Osteocyte (in vitro differentiated cells): Measurements from ENCODE around the gene NUP210L. TPM values are rescaled to one million over a fixed set of nuclear protein-coding genes. Genes with fewer than 3 reads are reported as not detected.

Experiments
- DNase-seq: peaks from one replicate; pipeline ENCODE4 v3.0.0; 2021; ENCODE audit warnings: mixed read lengths; ENCODE audit not compliant: unreplicated experiment; ENCODE audit errors: extremely low spot score
- H3K27ac Mint-ChIP-seq: one replicate; pipeline ENCODE4 v1.8.0; 2021; ENCODE audit warnings: mild to moderate bottlenecking, mixed read lengths; ENCODE audit not compliant: unreplicated experiment
- H3K27me3 Mint-ChIP-seq: one replicate; pipeline ENCODE4 v1.8.0; 2021; ENCODE audit warnings: mixed read lengths; ENCODE audit not compliant: unreplicated experiment
- H3K36me3 Mint-ChIP-seq: one replicate; pipeline ENCODE4 v1.8.0; 2021; ENCODE audit warnings: mixed read lengths; ENCODE audit not compliant: unreplicated experiment
- H3K4me1 Mint-ChIP-seq: one replicate; pipeline ENCODE4 v1.8.0; 2021; ENCODE audit warnings: mixed read lengths; ENCODE audit not compliant: unreplicated experiment
- H3K4me3 Mint-ChIP-seq: one replicate; pipeline ENCODE4 v1.8.0; 2021; ENCODE audit warnings: mild to moderate bottlenecking, moderate library complexity, mixed read lengths; ENCODE audit not compliant: unreplicated experiment
- H3K9me3 Mint-ChIP-seq: one replicate; pipeline ENCODE4 v1.8.0; 2021; ENCODE audit warnings: mixed read lengths; ENCODE audit not compliant: unreplicated experiment
- CTCF ChIP-seq: fragments of 200-600 bp; sonication (generic); IDR thresholded peaks from 2 replicates; pipeline ENCODE4 v1.5.0; 2021; ENCODE audit warnings: antibody characterized with exemption, mild to moderate bottlenecking, moderate library complexity
- total RNA-seq: library from RNA; stranded (reverse); gene quantifications from 2 replicates; pipeline ENCODE4 v1.2.1, GENCODE V29; 2021

Gene NUP210L
- total RNA-seq, 1 donor from 2014 or later, result not detected

GRCh38 chr1:153945795-153946621, 208.9 kb downstream of the NUP210L start:
- H3K36me3 Mint-ChIP-seq, result peaks cover 13% of the 10 kb centered on the region
- no peak for TF ChIP-seq CTCF
- H3K4me1 Mint-ChIP-seq, result peaks cover 18% of the 10 kb centered on the region
- H3K27me3 Mint-ChIP-seq, result no peaks in the 10 kb centered on the region
- no peak for DNase-seq
- H3K4me3 Mint-ChIP-seq, result peak overlapping the region; percentile 77
- no peaks in the 10 kb centered on the region for H3K9me3 Mint-ChIP-seq
- H3K27ac Mint-ChIP-seq, result peak overlapping the region; percentile 63

- Mint-ChIP-seq H3K36me3 (peaks cover 9% of the 10 kb centered on the region), H3K9me3 (no peaks in the 10 kb centered on the region), H3K27me3 (no peaks in the 10 kb centered on the region), H3K4me1 (peaks cover 18% of the 10 kb centered on the region), H3K4me3 (peak overlapping the region; percentile 77), H3K27ac (peak overlapping the region; percentile 63)
- no peak for TF ChIP-seq CTCF
- no peak for DNase-seq
Measured at GRCh38 chr1:153945131-153945794, 209.6 kb downstream of the NUP210L start.

- H3K27ac Mint-ChIP-seq, result no peak overlapping the region
- no peaks in the 10 kb centered on the region for H3K9me3 Mint-ChIP-seq
- no peak for TF ChIP-seq CTCF
- peaks cover 18% of the 10 kb centered on the region for H3K4me1 Mint-ChIP-seq
- no peak for DNase-seq
- H3K27me3 Mint-ChIP-seq, result no peaks in the 10 kb centered on the region
- peaks cover 13% of the 10 kb centered on the region for H3K36me3 Mint-ChIP-seq
- peak overlapping the region; percentile 77 for H3K4me3 Mint-ChIP-seq
Measured at GRCh38 chr1:153944827-153945117, 210.1 kb downstream of the NUP210L start.

- DNase-seq, result no peak
- H3K9me3 Mint-ChIP-seq, result no peaks in the 10 kb centered on the region
- peaks cover 17% of the 10 kb centered on the region for H3K36me3 Mint-ChIP-seq
- no peaks in the 10 kb centered on the region for H3K27me3 Mint-ChIP-seq
- H3K4me3 Mint-ChIP-seq, result peak overlapping the region; percentile 28
- H3K27ac Mint-ChIP-seq, result peak overlapping the region; percentile 15
- TF ChIP-seq CTCF, result no peak
- H3K4me1 Mint-ChIP-seq, result peaks cover 18% of the 10 kb centered on the region
Measured at GRCh38 chr1:153944005-153944826, 210.7 kb downstream of the NUP210L start.
